ENCODE data around the gene PHLDA2. TPM values are rescaled to one million over a fixed set of nuclear protein-coding genes. Genes with fewer than 3 reads are reported as not detected.

PHLDA2 gene, protein sequence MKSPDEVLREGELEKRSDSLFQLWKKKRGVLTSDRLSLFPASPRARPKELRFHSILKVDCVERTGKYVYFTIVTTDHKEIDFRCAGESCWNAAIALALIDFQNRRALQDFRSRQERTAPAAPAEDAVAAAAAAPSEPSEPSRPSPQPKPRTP
- total RNA-seq = 2.8 and 16.1 TPM in 2 replicates

DNA sequence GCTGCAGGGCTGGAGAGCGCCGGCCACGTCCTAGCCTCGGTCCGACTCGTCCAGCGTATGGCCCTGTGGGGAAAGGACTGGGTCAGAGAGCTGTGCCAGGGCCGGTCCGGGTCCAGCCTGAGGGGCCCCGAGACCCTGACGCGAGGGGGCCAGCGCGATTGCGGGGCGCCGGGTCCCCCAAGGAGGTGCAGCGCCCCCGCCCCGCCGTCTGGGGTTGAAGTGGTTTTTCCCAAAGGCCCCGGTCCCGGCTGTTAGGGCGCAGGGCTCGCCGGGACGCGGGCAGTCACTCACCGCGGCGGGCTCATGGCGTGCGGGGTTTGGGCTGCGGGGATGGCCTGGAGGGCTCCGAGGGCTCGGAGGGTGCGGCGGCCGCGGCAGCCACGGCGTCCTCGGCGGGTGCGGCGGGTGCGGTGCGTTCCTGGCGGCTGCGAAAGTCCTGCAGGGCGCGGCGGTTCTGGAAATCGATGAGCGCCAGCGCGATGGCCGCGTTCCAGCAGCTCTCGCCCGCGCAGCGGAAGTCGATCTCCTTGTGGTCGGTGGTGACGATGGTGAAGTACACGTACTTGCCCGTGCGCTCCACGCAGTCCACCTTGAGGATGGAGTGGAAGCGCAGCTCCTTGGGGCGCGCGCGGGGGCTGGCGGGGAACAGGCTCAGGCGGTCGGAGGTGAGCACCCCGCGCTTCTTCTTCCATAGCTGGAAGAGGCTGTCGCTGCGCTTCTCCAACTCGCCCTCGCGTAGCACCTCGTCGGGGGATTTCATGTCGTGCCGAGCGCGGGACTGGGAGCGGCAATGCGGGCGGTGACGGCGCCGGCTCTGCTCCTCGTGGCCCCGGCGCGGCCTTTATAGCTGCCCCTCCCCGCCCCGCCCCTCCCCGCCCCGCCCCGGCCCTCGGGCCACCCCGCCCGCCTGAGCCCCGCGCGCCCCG, at the start of gene PHLDA2:
PHLDA2 (minus strand) TSS at position 816 of the 926 bp plus-strand sequence; CDS start at position 760, 56 bp downstream.

DNA sequence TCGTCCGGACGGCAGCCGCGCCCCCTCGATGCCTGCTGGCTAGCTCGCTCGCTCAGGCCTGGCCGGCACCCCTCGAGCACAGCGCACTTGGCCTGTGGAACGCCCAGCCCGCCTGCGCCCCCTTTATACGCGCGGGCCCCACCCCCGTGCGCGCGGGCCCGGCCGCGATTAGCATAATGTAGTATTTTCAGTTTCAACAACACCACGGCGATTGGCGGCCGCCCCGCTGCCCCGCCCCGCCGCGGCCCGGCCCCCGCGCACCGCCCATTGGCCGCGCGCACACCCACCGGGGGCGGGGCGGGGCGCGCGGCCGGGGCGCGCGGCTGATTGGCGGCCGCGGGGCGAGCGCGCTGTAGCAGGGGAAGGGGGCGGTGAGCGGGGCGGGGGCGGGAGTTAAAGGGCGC, 43.5 kb downstream of the PHLDA2 start, which contains the start of gene CDKN1C:
CDKN1C (minus strand) TSS at position 98 of the 404 bp plus-strand sequence. CDS start 319 bp downstream, outside the sequence.

Other genes with a start within 250 kb of the PHLDA2 start
- gene KCNQ1OT1, start 229.4 kb downstream of the PHLDA2 start, total RNA-seq = 1.5 and 2.5 TPM in 2 replicates
- 0.19 and 5.6 TPM in 2 replicates for gene CDKN1C, start 43.6 kb downstream of the PHLDA2 start, total RNA-seq
- 91.9 and 153 TPM in 2 replicates for gene NAP1L4, start 62.9 kb upstream of the PHLDA2 start, total RNA-seq
- gene CARS1, start 128.0 kb upstream of the PHLDA2 start, total RNA-seq = 65.1 and 70.0 TPM in 2 replicates
- gene OSBPL5, start 235.9 kb upstream of the PHLDA2 start, total RNA-seq = 29.7 and 35.5 TPM in 2 replicates